PFSK-1 (cell line): Measurements from ENCODE around the gene NEB.

ENCODE experiments used
- POLR2AphosphoS5 ChIP-seq: IDR thresholded peaks from 2 replicates; pipeline ENCODE4 v1.6.1; 2012; ENCODE audit warnings: low read depth, mild to moderate bottlenecking, control low read depth, low read length, moderate library complexity
- SIN3A ChIP-seq: IDR thresholded peaks from 2 replicates; pipeline ENCODE4 v1.6.1; 2012; ENCODE audit warnings: mild to moderate bottlenecking, low read length, moderate library complexity, borderline replicate concordance; ENCODE audit not compliant: insufficient read depth
- TAF1 ChIP-seq: IDR thresholded peaks from 2 replicates; pipeline ENCODE4 v1.6.1; 2012; ENCODE audit warnings: low read length, control low read depth, borderline replicate concordance; ENCODE audit not compliant: insufficient read depth
- TF ChIP-seq, protein P1 (sequence below), 2 experiments: IDR thresholded peaks; 2 replicates each; pipeline versions ENCODE4 v1.6.1 to v1.8.0; 2011 to 2012; ENCODE audit warnings: low read depth in 2 of 2, low read length in 2 of 2, control low read depth in 1 of 2, inconsistent platforms in 1 of 2, mild to moderate bottlenecking in 1 of 2, moderate library complexity in 1 of 2; ENCODE audit not compliant: insufficient read depth in 1 of 2

DNA sequence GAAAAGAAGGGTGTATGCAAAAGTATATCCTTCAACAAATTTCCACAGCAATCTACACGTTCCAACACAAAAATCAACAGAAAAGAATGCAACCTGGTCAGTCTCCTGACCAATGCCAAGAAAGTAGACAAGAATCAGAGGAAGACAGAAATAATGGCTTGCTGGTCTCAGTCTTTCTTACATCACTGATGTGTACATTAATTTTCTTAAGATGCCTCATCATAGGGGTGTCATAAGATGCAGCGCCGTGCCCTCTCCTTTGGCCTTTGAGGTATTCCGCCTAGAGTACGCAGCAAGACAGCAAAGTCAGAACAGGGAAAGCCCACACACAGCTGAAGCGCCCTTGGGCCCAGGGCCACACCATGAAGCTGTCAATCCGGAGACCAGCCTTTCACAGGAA is 211.7 kb downstream of the NEB start:
- TF ChIP-seq POLR2AphosphoS5 (no peak), TAF1 (no peak), SIN3A (no peak)
- TF ChIP-seq, protein P1, sequence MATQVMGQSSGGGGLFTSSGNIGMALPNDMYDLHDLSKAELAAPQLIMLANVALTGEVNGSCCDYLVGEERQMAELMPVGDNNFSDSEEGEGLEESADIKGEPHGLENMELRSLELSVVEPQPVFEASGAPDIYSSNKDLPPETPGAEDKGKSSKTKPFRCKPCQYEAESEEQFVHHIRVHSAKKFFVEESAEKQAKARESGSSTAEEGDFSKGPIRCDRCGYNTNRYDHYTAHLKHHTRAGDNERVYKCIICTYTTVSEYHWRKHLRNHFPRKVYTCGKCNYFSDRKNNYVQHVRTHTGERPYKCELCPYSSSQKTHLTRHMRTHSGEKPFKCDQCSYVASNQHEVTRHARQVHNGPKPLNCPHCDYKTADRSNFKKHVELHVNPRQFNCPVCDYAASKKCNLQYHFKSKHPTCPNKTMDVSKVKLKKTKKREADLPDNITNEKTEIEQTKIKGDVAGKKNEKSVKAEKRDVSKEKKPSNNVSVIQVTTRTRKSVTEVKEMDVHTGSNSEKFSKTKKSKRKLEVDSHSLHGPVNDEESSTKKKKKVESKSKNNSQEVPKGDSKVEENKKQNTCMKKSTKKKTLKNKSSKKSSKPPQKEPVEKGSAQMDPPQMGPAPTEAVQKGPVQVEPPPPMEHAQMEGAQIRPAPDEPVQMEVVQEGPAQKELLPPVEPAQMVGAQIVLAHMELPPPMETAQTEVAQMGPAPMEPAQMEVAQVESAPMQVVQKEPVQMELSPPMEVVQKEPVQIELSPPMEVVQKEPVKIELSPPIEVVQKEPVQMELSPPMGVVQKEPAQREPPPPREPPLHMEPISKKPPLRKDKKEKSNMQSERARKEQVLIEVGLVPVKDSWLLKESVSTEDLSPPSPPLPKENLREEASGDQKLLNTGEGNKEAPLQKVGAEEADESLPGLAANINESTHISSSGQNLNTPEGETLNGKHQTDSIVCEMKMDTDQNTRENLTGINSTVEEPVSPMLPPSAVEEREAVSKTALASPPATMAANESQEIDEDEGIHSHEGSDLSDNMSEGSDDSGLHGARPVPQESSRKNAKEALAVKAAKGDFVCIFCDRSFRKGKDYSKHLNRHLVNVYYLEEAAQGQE (IDR thresholded peaks at IDR 0.05; ENCODE audit: insufficient read depth in 1 of 2, low read depth in 2 of 2, low read length in 2 of 2), result no peak
